HepG2 (cell line): ENCODE results near the gene CHRNB2. TPM values are rescaled to one million over a fixed set of nuclear protein-coding genes. Genes with fewer than 3 reads are reported as not detected.
A peak's percentile ranks its signal among the peaks of the same experiment; 100 is the strongest.

ENCODE experiments used
- CCDC6 ChIP-seq: sonication (generic); formaldehyde crosslinking; IDR thresholded peaks from 2 replicates; pipeline ENCODE4 v1.8.1; 2022; ENCODE audit warnings: mild to moderate bottlenecking, missing genetic modification reagents, moderate library complexity
- CEBPB ChIP-seq: IDR thresholded peaks from 2 replicates; pipeline ENCODE4 v1.6.1; 2011; ENCODE audit warnings: low read depth, low read length, improper control_type of control experiment, borderline replicate concordance
- GATA4 ChIP-seq: sonication (generic); IDR thresholded peaks from 2 replicates; pipeline ENCODE4 v1.6.1; 2016; ENCODE audit warnings: antibody characterized with exemption, low read depth, borderline replicate concordance
- KAT2B ChIP-seq: fragments of 150-350 bp; IDR thresholded peaks from 2 replicates; pipeline ENCODE4 v1.6.1; 2014; ENCODE audit warnings: low read depth, low read length, borderline replicate concordance
- KDM3A ChIP-seq: IDR thresholded peaks from 2 replicates; pipeline ENCODE4 v1.6.1; 2018; ENCODE audit warnings: low read depth, missing compliant biosample characterization
- MEIS2 ChIP-seq: sonication (generic); formaldehyde crosslinking; IDR thresholded peaks from 2 replicates; pipeline ENCODE4 v1.9.0; 2021; ENCODE audit warnings: mild to moderate bottlenecking, missing genetic modification reagents
- PPARG ChIP-seq: conservative IDR thresholded peaks from 2 replicates; pipeline ENCODE4 v1.6.1; 2016; ENCODE audit warnings: missing biosample characterization, missing genetic modification reagents
- SETDB1 ChIP-seq: sonication (generic); formaldehyde crosslinking; IDR thresholded peaks from 2 replicates; pipeline ENCODE4 v1.5.1; 2020; ENCODE audit warnings: missing genetic modification reagents, mild to moderate bottlenecking, borderline replicate concordance
- SMAD9 ChIP-seq: sonication (generic); formaldehyde crosslinking; IDR thresholded peaks from 2 replicates; pipeline ENCODE4 v1.5.1; 2020; ENCODE audit warnings: mild to moderate bottlenecking, missing genetic modification reagents
- ZFP62 ChIP-seq: sonication (generic); formaldehyde crosslinking; IDR thresholded peaks from 2 replicates; pipeline ENCODE4 v1.4.0; 2020; ENCODE audit warnings: missing genetic modification reagents
- ZKSCAN8 ChIP-seq: IDR thresholded peaks from 2 replicates; pipeline ENCODE4 v1.6.1; 2016; ENCODE audit warnings: borderline replicate concordance, missing genetic modification reagents, missing compliant biosample characterization
- ZNF121 ChIP-seq: sonication (generic); formaldehyde crosslinking; IDR thresholded peaks from 2 replicates; pipeline ENCODE4 v1.5.0; 2020; ENCODE audit warnings: mild to moderate bottlenecking, missing genetic modification reagents
- ZNF24 ChIP-seq: fragments of 450-650 bp; IDR thresholded peaks from 2 replicates; pipeline ENCODE4 v1.6.1; 2017; ENCODE audit warnings: antibody characterized with exemption, mild to moderate bottlenecking
- ZNF678 ChIP-seq: sonication (generic); formaldehyde crosslinking; IDR thresholded peaks from 2 replicates; pipeline ENCODE4 v1.4.0; 2020; ENCODE audit warnings: mild to moderate bottlenecking, missing genetic modification reagents
- ZZZ3 ChIP-seq: sonication (generic); formaldehyde crosslinking; IDR thresholded peaks from 2 replicates; pipeline ENCODE4 v1.4.0; 2020; ENCODE audit warnings: missing genetic modification reagents, mild to moderate bottlenecking, borderline replicate concordance
- polyA plus RNA-seq, 8 experiments: library from polyadenylated mRNA; depleted of rRNA in 3 of 8; stranded (reverse) in 7 of 8; unstranded in 1 of 8; fragments of >200 nt; fragmentation: Illumina TruSeq in 4 of 8; extraction: Trizol in 4 of 8; gene quantifications; 2 replicates each; pipeline versions ENCODE4 v1.2.1 to v1.2.3, GENCODE V29; 2011 to 2016; ENCODE audit warnings: low read depth in 4 of 8, missing spikeins in 1 of 8, mixed read lengths in 1 of 8; ENCODE audit not compliant: insufficient read depth in 1 of 8
- total RNA-seq, 5 experiments: library from RNA; depleted of rRNA; stranded (reverse); fragments of >200 nt; fragmentation: Illumina TruSeq; extraction: Trizol; gene quantifications; 2 replicates each; pipeline ENCODE4 v1.2.3, GENCODE V29; 2016; ENCODE audit warnings: low read depth in 1 of 5
- TF ChIP-seq, protein P1 (sequence below): sonication (generic); formaldehyde crosslinking; conservative IDR thresholded peaks from 2 replicates; pipeline ENCODE4 v1.4.0; 2020; ENCODE audit warnings: mild to moderate bottlenecking, missing genetic modification reagents, moderate library complexity
- TF ChIP-seq, protein P2 (sequence below): sonication (generic); formaldehyde crosslinking; conservative IDR thresholded peaks from 2 replicates; pipeline ENCODE4 v1.4.0; 2020; ENCODE audit warnings: missing genetic modification reagents
- TF ChIP-seq, protein P3 (sequence below): IDR thresholded peaks from 2 replicates; pipeline ENCODE4 v1.6.1; 2018; ENCODE audit warnings: missing genetic modification reagents
- TF ChIP-seq, protein P4 (sequence below): sonication (generic); formaldehyde crosslinking; IDR thresholded peaks from 2 replicates; pipeline ENCODE4 v1.4.0; 2020; ENCODE audit warnings: mild to moderate bottlenecking, missing genetic modification reagents
- TF ChIP-seq, protein P5 (sequence below): sonication (generic); formaldehyde crosslinking; IDR thresholded peaks from 2 replicates; pipeline ENCODE4 v1.8.0; 2022; ENCODE audit warnings: missing genetic modification reagents, mild to moderate bottlenecking, moderate library complexity, borderline replicate concordance

Gene CHRNB2
- total and polyA plus RNA-seq, 2 of the 13 experiments (the other 11 are each of a cell fraction or from before 2014, with no cell fraction given): 0.03 to 0.07 TPM

DNA sequence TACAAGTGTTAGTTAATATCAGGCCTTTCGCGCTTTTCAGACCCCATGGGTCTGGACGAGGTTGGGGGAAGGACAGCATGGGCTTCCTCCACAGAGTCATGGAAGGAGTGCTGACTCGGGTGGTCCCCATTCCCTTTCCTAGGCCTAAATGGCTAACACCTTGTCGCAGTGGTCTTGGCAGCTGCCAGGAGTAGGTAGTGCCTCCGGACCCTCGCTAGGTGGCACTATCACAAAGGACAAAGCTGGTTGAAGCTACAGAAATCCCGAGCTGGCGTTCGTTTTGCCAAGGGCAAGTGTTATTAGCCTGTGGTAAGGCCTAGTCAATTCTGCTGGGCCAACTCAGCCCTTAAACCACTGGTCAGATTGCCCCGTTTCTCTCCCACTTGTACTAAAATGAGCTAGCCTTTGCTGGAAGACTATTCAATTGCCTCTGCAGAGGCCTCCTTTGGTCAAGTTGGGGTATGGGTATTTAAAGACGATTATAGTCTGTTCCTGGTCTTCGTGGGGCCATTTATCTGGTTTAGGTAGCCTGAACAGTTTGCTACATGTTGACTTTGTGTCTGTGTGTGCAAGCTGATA, 8.0 kb upstream of the CHRNB2 start (continued):
- TF ChIP-seq ZNF678: no peak
- no peak for TF ChIP-seq SETDB1 (CRISPR knock-in tag)
- TF ChIP-seq, protein P1, sequence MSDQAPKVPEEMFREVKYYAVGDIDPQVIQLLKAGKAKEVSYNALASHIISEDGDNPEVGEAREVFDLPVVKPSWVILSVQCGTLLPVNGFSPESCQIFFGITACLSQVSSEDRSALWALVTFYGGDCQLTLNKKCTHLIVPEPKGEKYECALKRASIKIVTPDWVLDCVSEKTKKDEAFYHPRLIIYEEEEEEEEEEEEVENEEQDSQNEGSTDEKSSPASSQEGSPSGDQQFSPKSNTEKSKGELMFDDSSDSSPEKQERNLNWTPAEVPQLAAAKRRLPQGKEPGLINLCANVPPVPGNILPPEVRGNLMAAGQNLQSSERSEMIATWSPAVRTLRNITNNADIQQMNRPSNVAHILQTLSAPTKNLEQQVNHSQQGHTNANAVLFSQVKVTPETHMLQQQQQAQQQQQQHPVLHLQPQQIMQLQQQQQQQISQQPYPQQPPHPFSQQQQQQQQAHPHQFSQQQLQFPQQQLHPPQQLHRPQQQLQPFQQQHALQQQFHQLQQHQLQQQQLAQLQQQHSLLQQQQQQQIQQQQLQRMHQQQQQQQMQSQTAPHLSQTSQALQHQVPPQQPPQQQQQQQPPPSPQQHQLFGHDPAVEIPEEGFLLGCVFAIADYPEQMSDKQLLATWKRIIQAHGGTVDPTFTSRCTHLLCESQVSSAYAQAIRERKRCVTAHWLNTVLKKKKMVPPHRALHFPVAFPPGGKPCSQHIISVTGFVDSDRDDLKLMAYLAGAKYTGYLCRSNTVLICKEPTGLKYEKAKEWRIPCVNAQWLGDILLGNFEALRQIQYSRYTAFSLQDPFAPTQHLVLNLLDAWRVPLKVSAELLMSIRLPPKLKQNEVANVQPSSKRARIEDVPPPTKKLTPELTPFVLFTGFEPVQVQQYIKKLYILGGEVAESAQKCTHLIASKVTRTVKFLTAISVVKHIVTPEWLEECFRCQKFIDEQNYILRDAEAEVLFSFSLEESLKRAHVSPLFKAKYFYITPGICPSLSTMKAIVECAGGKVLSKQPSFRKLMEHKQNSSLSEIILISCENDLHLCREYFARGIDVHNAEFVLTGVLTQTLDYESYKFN (CRISPR knock-in tag): no peak
- 0 out of 2 replicates have a peak, but pooled peaks have one; percentile 40 for TF ChIP-seq PPARG (CRISPR knock-in tag)
- TF ChIP-seq, protein P2, sequence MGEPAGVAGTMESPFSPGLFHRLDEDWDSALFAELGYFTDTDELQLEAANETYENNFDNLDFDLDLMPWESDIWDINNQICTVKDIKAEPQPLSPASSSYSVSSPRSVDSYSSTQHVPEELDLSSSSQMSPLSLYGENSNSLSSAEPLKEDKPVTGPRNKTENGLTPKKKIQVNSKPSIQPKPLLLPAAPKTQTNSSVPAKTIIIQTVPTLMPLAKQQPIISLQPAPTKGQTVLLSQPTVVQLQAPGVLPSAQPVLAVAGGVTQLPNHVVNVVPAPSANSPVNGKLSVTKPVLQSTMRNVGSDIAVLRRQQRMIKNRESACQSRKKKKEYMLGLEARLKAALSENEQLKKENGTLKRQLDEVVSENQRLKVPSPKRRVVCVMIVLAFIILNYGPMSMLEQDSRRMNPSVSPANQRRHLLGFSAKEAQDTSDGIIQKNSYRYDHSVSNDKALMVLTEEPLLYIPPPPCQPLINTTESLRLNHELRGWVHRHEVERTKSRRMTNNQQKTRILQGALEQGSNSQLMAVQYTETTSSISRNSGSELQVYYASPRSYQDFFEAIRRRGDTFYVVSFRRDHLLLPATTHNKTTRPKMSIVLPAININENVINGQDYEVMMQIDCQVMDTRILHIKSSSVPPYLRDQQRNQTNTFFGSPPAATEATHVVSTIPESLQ (CRISPR knock-in tag): no peak
- TF ChIP-seq ZZZ3 (CRISPR knock-in tag): 0 out of 2 replicates have a peak, but pooled peaks have one; percentile 55
- TF ChIP-seq, protein P3, sequence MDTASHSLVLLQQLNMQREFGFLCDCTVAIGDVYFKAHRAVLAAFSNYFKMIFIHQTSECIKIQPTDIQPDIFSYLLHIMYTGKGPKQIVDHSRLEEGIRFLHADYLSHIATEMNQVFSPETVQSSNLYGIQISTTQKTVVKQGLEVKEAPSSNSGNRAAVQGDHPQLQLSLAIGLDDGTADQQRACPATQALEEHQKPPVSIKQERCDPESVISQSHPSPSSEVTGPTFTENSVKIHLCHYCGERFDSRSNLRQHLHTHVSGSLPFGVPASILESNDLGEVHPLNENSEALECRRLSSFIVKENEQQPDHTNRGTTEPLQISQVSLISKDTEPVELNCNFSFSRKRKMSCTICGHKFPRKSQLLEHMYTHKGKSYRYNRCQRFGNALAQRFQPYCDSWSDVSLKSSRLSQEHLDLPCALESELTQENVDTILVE (CRISPR knock-in tag): no peak
- TF ChIP-seq KDM3A (CRISPR knock-in tag): 0 out of 2 replicates have a peak, but pooled peaks have one; percentile 34
- TF ChIP-seq SMAD9: no peak
- TF ChIP-seq KAT2B: no peak
- no peak for TF ChIP-seq ZKSCAN8 (CRISPR knock-in tag)
- no peak for TF ChIP-seq MEIS2 (CRISPR knock-in tag)
- no peak for TF ChIP-seq CCDC6 (CRISPR knock-in tag)
- TF ChIP-seq, protein P4, sequence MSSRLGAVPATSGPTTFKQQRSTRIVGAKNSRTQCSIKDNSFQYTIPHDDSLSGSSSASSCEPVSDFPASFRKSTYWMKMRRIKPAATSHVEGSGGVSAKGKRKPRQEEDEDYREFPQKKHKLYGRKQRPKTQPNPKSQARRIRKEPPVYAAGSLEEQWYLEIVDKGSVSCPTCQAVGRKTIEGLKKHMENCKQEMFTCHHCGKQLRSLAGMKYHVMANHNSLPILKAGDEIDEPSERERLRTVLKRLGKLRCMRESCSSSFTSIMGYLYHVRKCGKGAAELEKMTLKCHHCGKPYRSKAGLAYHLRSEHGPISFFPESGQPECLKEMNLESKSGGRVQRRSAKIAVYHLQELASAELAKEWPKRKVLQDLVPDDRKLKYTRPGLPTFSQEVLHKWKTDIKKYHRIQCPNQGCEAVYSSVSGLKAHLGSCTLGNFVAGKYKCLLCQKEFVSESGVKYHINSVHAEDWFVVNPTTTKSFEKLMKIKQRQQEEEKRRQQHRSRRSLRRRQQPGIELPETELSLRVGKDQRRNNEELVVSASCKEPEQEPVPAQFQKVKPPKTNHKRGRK (CRISPR knock-in tag): no peak
- TF ChIP-seq ZFP62: no peak
- TF ChIP-seq GATA4: no peak
- peak; percentile 16; the same call in 1 of the 2 replicates for TF ChIP-seq ZNF24
- no peak for TF ChIP-seq CEBPB
- TF ChIP-seq, protein P5, sequence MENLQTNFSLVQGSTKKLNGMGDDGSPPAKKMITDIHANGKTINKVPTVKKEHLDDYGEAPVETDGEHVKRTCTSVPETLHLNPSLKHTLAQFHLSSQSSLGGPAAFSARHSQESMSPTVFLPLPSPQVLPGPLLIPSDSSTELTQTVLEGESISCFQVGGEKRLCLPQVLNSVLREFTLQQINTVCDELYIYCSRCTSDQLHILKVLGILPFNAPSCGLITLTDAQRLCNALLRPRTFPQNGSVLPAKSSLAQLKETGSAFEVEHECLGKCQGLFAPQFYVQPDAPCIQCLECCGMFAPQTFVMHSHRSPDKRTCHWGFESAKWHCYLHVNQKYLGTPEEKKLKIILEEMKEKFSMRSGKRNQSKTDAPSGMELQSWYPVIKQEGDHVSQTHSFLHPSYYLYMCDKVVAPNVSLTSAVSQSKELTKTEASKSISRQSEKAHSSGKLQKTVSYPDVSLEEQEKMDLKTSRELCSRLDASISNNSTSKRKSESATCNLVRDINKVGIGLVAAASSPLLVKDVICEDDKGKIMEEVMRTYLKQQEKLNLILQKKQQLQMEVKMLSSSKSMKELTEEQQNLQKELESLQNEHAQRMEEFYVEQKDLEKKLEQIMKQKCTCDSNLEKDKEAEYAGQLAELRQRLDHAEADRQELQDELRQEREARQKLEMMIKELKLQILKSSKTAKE: no peak
- TF ChIP-seq ZNF121 (CRISPR knock-in tag): no peak
